ENCODE measurements around the gene VEGFB.

Gene VEGFB

GRCh38 chr11:64211181-64211872, 23.1 kb upstream of the VEGFB start:
- DNase-seq: no peak

GRCh38 chr11:64216879-64217278, 17.5 kb upstream of the VEGFB start:
- no peak for DNase-seq

- no peak for DNase-seq
Measured at GRCh38 chr11:64218628-64219353, 15.6 kb upstream of the VEGFB start.

- no peak for DNase-seq
Measured at GRCh38 chr11:64219354-64219684, 15.1 kb upstream of the VEGFB start.

- no peak for DNase-seq
Measured at GRCh38 chr11:64219755-64220154, 14.6 kb upstream of the VEGFB start.

- DNase-seq: no peak
Measured at GRCh38 chr11:64220271-64220670, 14.1 kb upstream of the VEGFB start.

- DNase-seq: no peak
Measured at GRCh38 chr11:64220798-64221197, 13.6 kb upstream of the VEGFB start.

- DNase-seq: no peak
Measured at GRCh38 chr11:64222651-64223000, 11.8 kb upstream of the VEGFB start.

- no peak for DNase-seq
Measured at GRCh38 chr11:64223001-64223651, 11.3 kb upstream of the VEGFB start.

GRCh38 chr11:64224151-64224890, 10.1 kb upstream of the VEGFB start:
- no peak for DNase-seq

GRCh38 chr11:64224891-64225607, 9.3 kb upstream of the VEGFB start:
- DNase-seq: no peak

- DNase-seq: peak; percentile 97
Measured at GRCh38 chr11:64225608-64226506, 8.5 kb upstream of the VEGFB start, which contains the start of the genes NUDT22 and TRPT1. Gene NUDT22, plus strand, starts transcription at chr11:64226274. Its CDS starts 379 bp downstream, at chr11:64226653. Gene TRPT1, minus strand, starts transcription at chr11:64226186. Its CDS starts 326 bp downstream, at chr11:64225860.

GRCh38 chr11:64226507-64227051, 7.8 kb upstream of the VEGFB start:
- DNase-seq: peak; percentile 87

GRCh38 chr11:64227405-64227956, 6.9 kb upstream of the VEGFB start:
- peak; percentile 48 for DNase-seq

GRCh38 chr11:64229090-64229743, 5.2 kb upstream of the VEGFB start:
- DNase-seq: no peak

GRCh38 chr11:64229744-64230170, 4.6 kb upstream of the VEGFB start:
- no peak for DNase-seq

- DNase-seq: peak; percentile 98
Measured at GRCh38 chr11:64230171-64230984, 4.0 kb upstream of the VEGFB start, which contains the start of gene DNAJC4. Gene DNAJC4, plus strand, starts transcription at chr11:64230548. Its CDS starts 307 bp downstream, at chr11:64230855.

- peak; percentile 45 for DNase-seq
Measured at GRCh38 chr11:64230985-64231365, 3.4 kb upstream of the VEGFB start.

GRCh38 chr11:64231546-64231945, 2.8 kb upstream of the VEGFB start:
- peak; percentile 39 for DNase-seq

All from RPMI8226 (cell line).